Measurements from ENCODE around the gene GRIA1.

DNA sequence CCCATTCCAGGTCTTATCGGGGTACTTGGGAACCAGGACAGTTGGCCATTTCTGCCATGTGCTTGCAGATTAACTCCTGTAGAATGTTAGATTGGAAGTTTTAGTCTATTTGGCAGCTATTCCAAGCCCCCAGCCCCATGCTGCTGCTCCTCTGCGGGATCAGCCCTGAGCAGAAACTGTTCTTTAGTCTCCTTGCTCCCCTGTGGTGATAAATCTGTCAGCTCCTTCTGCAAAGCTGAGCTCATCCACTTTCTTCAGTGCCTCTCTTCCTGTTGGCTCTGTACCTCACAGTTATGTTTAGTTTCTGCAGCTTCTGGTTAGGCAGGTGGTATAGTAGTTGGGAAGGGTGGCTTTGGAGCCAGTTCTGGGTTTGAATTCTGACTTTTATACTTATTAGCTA lies 170.4 kb downstream of the GRIA1 start:
- TF ChIP-seq, protein P1, sequence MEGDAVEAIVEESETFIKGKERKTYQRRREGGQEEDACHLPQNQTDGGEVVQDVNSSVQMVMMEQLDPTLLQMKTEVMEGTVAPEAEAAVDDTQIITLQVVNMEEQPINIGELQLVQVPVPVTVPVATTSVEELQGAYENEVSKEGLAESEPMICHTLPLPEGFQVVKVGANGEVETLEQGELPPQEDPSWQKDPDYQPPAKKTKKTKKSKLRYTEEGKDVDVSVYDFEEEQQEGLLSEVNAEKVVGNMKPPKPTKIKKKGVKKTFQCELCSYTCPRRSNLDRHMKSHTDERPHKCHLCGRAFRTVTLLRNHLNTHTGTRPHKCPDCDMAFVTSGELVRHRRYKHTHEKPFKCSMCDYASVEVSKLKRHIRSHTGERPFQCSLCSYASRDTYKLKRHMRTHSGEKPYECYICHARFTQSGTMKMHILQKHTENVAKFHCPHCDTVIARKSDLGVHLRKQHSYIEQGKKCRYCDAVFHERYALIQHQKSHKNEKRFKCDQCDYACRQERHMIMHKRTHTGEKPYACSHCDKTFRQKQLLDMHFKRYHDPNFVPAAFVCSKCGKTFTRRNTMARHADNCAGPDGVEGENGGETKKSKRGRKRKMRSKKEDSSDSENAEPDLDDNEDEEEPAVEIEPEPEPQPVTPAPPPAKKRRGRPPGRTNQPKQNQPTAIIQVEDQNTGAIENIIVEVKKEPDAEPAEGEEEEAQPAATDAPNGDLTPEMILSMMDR (IDR thresholded peaks at IDR 0.05) = no peak
- TF ChIP-seq POLR2A (IDR thresholded peaks at IDR 0.05) = no peak
